GM19463 (cell line): ENCODE measurements around the gene GTSE1.
A peak's percentile ranks its signal among the peaks of the same experiment; 100 is the strongest.

Source experiments
- ATAC-seq: cut with Tn5 transposase; IDR thresholded peaks from one replicate; pipeline ENCODE4 v1.9.1; 2021; ENCODE audit warnings: mild to moderate bottlenecking, moderate library complexity; ENCODE audit not compliant: unreplicated experiment

GTSE1 gene

GRCh38 chr22:46326066-46326680, 29.5 kb downstream of the GTSE1 start:
- ATAC-seq, result no peak

- no peak for ATAC-seq
Observed at GRCh38 chr22:46327691-46328465, 31.2 kb downstream of the GTSE1 start.

GRCh38 chr22:46328797-46329196, 32.1 kb downstream of the GTSE1 start:
- no peak for ATAC-seq

GRCh38 chr22:46329616-46330015, 32.9 kb downstream of the GTSE1 start:
- ATAC-seq, result no peak

GRCh38 chr22:46330426-46330825, 33.8 kb downstream of the GTSE1 start:
- ATAC-seq, result no peak

GRCh38 chr22:46331496-46331895, 34.8 kb downstream of the GTSE1 start:
- no peak for ATAC-seq

- peak; percentile 94 for ATAC-seq
Observed at GRCh38 chr22:46335201-46336118, 38.8 kb downstream of the GTSE1 start, which contains the start of gene TRMU. TRMU (plus strand) TSS chr22:46335714; CDS start chr22:46335765, 51 bp downstream.

- ATAC-seq, result no peak
Observed at GRCh38 chr22:46336119-46337078, 39.7 kb downstream of the GTSE1 start.

GRCh38 chr22:46337870-46338269, 41.2 kb downstream of the GTSE1 start:
- no peak for ATAC-seq

GRCh38 chr22:46338636-46339035, 42.0 kb downstream of the GTSE1 start:
- no peak for ATAC-seq

- no peak for ATAC-seq
Observed at GRCh38 chr22:46339956-46340355, 43.3 kb downstream of the GTSE1 start.

- no peak for ATAC-seq
Observed at GRCh38 chr22:46340676-46341075, 44.0 kb downstream of the GTSE1 start.

GRCh38 chr22:46346680-46347405, 50.2 kb downstream of the GTSE1 start:
- no peak for ATAC-seq

- no peak for ATAC-seq
Observed at GRCh38 chr22:46347646-46348045, 51.0 kb downstream of the GTSE1 start.

GRCh38 chr22:46348099-46348695, 51.5 kb downstream of the GTSE1 start:
- no peak for ATAC-seq

GRCh38 chr22:46349238-46349637, 52.6 kb downstream of the GTSE1 start:
- no peak for ATAC-seq

- no peak for ATAC-seq
Observed at GRCh38 chr22:46349681-46350080, 53.0 kb downstream of the GTSE1 start.

GRCh38 chr22:46350121-46350520, 53.5 kb downstream of the GTSE1 start:
- ATAC-seq, result no peak

GRCh38 chr22:46350646-46351045, 54.0 kb downstream of the GTSE1 start:
- ATAC-seq, result no peak
